GM20431 (cell line): ENCODE data around the gene RAB5A.
"Not testable (repeated sequence)": the region's sequence is repeated elsewhere in the genome, so short reads cannot be mapped to it uniquely, and the experiment has no call there.

Experiments used
- in situ Hi-C: fragments of 300-500 bp; cut with MseI, MboI; formaldehyde crosslinking; loops from one replicate; pipeline ENCODE4 v1.15.0; 2020; ENCODE audit warnings: low sequenced_read_pairs; ENCODE audit not compliant: unreplicated experiment

Gene RAB5A

DNA sequence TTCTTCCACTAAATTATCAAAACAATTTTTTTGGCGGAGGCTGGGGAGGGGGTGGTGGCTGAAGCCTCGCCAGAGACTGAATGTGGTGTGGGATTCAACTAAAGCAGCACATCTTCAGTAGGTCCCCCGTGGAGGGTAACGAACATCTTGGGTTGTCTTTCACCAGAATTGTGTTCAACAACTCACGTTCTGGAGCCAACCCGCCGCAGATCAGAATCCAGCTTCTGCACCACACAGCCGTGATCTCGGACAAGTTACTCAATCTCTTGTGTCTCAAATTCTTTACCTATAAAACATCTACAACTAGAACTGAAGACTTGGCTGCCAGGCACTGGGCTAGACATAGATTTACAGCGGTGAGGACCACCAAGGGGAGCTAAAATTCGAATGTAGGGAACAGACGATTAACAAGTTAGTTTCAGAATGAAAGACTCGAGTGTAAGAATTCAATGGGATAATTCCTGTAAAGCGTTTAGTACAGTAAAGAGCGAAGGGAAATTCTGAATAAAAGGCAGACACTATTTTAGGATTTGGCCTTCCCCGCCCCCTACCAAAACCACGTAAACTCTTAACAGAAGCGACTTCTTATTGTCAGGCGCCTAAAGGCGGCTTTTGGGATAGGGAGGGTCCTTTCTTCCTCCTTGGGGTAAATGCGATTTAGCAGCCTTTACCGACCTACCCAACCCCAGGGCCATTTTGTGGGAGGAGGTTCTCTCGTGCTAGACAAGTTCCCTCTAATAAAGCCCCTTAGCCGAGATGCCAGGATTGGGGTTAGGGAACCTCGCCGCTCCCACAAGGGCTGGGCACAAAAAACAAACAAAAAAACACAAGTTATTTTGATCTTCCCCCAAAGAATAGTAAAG lies 697 bp upstream of the RAB5A start:
- in situ Hi-C loops, result no loop called here

GRCh38 chr3:19947549-19948225 lies 790 bp downstream of the RAB5A start:
- in situ Hi-C loops, result no loop called here

DNA sequence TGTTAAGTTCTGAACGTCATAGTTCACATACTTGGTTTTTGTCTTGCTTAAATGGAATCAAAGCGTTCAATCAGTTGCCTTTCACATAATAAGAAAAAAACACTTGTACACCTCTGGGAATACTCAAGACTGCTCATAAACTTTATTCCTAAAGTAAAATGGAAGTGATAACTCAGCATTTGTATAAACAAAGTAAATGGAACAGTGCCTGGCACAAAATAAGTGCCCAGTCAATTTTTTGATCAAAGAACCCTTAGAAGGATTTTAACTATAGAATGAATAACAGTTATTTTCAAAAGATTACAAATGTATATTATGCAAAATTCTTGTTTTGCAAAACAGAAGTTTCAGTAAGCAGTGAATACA lies 1.3 kb downstream of the RAB5A start:
- in situ Hi-C loops, result no loop called here

DNA sequence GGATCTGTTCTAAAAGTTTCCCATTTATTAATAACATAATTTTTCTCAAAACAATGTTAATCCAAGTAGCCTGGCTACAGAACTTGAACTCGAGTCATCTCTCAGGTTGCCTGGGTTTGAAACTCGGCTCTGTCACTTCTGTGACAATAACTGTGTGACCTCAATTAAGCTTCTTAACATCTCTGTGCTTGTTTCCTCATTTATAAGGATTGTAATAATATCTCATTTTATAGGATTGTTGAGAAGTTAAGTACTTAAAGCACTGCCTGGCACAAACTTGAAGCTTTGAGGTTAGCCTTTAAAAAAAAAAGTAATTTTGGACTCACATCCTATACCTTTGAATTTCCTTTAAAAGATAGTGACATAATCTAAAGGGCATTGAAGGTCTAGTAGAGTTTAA lies 3.4 kb downstream of the RAB5A start:
- in situ Hi-C loops, result no loop called here

- in situ Hi-C loops, result no loop called here
Observed at GRCh38 chr3:19954676-19955075, 7.8 kb downstream of the RAB5A start.

GRCh38 chr3:19957354-19957753 lies 10.5 kb downstream of the RAB5A start:
- in situ Hi-C loops, result not testable (repeated sequence)

- in situ Hi-C loops, result no loop called here
Observed at GRCh38 chr3:19959505-19959904, 12.6 kb downstream of the RAB5A start.

- in situ Hi-C loops, result no loop called here
Observed at GRCh38 chr3:19960696-19961095, 13.8 kb downstream of the RAB5A start.

DNA sequence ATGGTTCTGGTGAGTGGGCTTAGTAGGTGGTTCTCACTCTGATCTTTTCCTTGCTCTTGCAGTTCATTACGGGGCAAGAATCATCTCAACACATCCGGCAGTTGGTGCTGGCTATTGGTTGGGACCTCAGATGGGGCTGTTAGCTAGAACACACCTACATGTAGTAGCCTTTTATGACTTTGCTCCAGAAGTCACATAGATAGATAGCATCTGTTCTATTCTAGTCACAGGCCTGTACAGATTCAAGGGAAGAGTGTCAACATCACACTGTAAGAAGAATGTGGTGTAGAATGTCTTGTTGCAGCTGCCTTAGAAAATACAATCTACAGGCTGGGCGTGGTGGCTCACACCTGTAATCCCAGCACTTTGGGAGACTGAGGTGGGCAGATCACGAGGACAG lies 15.1 kb downstream of the RAB5A start:
- in situ Hi-C loops, result no loop called here

- in situ Hi-C loops, result no loop called here
Observed at GRCh38 chr3:19967208-19967607, 20.3 kb downstream of the RAB5A start.

GRCh38 chr3:19967812-19968211 lies 20.9 kb downstream of the RAB5A start:
- in situ Hi-C loops, result no loop called here

- in situ Hi-C loops, result no loop called here
Observed at GRCh38 chr3:19970327-19970726, 23.4 kb downstream of the RAB5A start.

DNA sequence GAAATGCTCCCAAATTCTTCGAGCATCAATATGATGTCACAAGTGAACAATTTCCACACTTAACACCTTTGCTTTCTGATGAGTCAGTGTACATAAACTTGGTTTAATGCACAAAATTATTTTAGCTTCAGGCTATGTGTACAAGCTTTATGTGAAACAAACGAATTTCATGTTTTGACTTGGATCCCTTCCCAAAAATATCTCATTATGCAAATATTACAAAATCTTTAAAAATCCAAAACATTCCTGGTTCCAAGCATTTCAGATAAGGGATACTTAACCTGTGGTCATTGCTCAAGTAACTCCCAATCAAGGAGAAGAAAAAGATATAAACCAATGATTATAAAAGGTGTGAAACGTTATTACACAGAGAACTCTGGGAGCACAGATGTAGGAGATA lies 25.2 kb downstream of the RAB5A start:
- in situ Hi-C loops, result no loop called here

GRCh38 chr3:19988904-19989303 lies 42.0 kb downstream of the RAB5A start:
- in situ Hi-C loops, result not testable (repeated sequence)

DNA sequence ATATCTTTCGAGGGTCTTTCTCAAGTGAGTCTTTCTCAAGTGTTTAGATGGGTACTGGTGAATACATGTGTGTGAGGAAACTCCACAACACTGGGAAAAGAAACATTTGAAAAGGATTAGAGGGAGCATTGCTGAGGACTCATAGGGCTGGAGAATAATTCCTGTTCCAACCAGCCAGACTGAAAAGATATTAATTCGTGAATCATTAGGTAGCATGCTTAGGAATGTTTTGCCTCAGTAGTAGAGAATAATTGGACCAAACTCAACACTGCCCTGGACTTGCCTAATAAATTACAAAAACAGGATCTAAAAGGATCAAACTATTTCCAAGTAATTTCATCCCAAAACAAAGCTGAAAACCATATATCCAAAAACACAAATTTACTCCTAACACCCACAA lies 47.9 kb downstream of the RAB5A start:
- in situ Hi-C loops, result no loop called here

GRCh38 chr3:19997502-19997901 lies 50.6 kb downstream of the RAB5A start:
- in situ Hi-C loops, result no loop called here

- in situ Hi-C loops, result no loop called here
Observed at GRCh38 chr3:20001932-20002331, 55.0 kb downstream of the RAB5A start.

DNA sequence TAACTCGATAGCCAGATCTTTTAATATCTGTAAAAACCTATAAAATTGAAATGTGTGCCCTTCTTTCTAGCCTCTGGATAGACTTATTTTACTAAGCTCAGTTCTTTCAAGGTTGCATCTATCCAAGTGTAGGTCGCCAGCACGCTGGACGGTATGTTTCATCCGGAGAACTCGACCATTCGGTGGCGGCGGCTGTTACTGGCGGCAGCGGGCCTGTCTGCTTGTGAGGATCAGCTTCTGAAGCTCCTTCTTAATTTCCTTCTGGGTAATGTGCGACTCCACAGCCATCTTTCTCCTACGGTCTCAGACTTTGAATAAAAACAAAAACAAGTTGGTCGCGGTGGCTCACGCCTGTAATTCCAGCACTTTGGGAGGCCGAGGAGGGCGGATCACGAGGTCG lies 61.1 kb downstream of the RAB5A start:
- in situ Hi-C loops, result no loop called here

- in situ Hi-C loops, result no loop called here
Observed at GRCh38 chr3:20008646-20009045, 61.7 kb downstream of the RAB5A start.

DNA sequence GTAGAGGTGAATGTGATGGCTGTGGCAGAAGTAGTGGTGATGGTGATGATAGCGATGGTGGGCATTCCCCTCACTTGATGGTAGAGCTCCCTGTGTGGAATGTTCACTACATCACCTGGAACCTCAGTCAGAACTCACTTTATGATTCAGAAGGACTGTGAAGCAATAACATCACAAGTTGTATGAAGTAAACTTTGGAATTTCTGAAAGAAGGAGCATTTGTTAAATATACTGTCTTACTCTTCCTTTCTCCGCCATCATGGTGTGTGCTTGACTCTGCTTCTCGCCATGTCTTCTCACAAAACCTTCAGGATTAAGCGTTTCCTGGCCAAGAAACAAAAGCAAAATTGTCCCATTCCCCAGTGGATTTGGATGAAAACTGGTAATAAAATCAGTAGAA lies 65.3 kb downstream of the RAB5A start, which contains the start of gene PP2D1:
Gene PP2D1 (minus strand): TSS at position 101 of the 400 bp plus-strand sequence. CDS start 192 bp downstream, outside the sequence.
- in situ Hi-C loops, result no loop called here

DNA sequence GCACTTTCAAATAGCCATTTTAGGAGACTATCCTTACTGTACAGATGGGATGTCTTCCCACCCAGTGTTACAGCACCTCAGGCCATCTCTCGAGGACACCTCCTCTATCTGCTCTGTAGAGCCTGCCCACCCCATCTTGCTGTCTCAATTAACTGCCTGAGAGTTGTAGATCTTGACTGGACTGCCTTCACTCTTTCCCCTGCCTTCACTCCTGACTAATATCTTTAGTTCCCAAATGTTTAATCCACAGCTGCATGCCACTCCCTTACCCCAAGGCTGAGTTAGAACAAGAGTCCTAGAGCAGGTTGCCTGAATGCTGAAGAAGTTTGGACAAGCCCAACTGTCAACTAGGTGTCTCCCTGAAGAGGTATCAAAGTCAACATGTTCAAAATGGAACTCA lies 66.5 kb downstream of the RAB5A start:
- in situ Hi-C loops, result no loop called here

DNA sequence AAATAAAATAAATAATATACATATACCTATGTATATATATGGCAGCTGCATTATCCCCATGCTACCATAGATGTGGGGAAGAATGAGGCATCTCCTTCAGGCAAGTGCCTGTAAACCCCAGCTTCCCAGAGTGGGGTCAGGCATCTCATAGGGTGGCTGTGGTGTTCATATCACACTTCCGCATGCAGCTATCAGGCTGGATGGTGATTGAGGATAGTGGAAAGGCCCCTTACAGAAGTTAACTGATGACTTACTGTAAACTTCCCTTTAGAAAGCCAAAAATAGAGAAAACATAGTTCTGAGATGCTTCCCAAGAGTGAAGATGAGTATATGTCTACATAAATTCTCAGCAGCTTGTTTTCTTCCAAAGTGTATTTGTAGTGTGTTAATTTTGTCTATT lies 68.6 kb downstream of the RAB5A start:
- in situ Hi-C loops, result no loop called here
